Measurements from ENCODE around the gene SOBP. TPM values are rescaled to one million over a fixed set of nuclear protein-coding genes. Genes with fewer than 3 reads are reported as not detected.

Gene SOBP
- total RNA-seq, 2 donors from 2014 or later, result 10.3 to 11.1 TPM

DNA sequence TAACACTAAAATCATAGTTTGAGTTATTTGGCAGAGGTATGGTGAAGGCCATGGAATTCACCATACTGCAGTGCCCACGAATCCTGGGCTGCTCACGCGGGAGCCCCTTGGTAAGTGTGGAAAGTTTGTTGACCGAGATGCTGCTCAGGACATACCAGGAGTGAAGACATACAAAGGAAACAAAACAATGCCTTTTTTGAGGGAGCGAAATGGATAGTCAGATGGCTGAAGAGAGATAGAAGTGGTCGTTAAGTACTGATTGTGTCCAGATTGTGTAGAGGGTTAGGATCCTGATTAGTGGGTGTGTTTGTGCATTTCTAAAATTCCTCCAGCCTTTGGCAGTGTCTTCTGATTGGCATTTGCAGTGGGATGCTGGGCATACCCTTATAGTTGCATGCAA is 83.0 kb downstream of the SOBP start:
- ATAC-seq (ENCODE audit: insufficient number of reproducible peaks, low FRiP score, low read depth) (no peak), DNase-seq (ENCODE audit: low spot score) (no peak)
- no peaks in the 10 kb centered on the region for H3K4me1 ChIP-seq (ENCODE audit: control insufficient read depth in 1 of 2, low read depth in 2 of 2)
- no peaks in the 10 kb centered on the region for H3K9me3 ChIP-seq
- no peak overlapping the region for H3K4me3 ChIP-seq
- no peak overlapping the region for H3K27ac ChIP-seq
- H3K27me3 ChIP-seq (replicated peaks; ENCODE audit: insufficient read depth), result no peaks in the 10 kb centered on the region
- TF ChIP-seq, protein P1, sequence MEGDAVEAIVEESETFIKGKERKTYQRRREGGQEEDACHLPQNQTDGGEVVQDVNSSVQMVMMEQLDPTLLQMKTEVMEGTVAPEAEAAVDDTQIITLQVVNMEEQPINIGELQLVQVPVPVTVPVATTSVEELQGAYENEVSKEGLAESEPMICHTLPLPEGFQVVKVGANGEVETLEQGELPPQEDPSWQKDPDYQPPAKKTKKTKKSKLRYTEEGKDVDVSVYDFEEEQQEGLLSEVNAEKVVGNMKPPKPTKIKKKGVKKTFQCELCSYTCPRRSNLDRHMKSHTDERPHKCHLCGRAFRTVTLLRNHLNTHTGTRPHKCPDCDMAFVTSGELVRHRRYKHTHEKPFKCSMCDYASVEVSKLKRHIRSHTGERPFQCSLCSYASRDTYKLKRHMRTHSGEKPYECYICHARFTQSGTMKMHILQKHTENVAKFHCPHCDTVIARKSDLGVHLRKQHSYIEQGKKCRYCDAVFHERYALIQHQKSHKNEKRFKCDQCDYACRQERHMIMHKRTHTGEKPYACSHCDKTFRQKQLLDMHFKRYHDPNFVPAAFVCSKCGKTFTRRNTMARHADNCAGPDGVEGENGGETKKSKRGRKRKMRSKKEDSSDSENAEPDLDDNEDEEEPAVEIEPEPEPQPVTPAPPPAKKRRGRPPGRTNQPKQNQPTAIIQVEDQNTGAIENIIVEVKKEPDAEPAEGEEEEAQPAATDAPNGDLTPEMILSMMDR (IDR thresholded peaks at IDR 0.05), result no peak
- H3K36me3 ChIP-seq, result no peaks in the 10 kb centered on the region

DNA sequence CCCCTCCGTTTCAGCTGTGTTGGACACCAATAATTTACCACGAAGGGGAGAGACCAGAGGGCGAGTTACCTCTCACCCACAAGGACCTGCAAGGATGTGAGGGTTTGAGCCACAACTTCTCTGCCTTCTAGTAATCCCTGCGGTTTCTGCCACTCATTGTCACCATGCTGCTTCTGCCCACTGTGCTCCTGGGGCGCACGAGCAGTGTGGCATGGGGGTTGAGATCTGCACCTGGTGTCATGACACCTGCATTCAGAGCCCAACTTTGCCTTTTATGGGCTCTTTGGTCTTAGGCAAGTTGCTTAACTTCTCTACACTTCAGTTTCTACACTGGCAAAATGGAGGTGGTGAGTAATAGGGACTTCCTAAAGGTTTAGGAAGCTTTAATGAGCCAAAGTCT is 84.9 kb downstream of the SOBP start:
- peak; percentile 20 for ATAC-seq (ENCODE audit: insufficient number of reproducible peaks, low FRiP score, low read depth)
- Histone ChIP-seq H3K27ac (no peak overlapping the region), H3K4me3 (no peak overlapping the region), H3K36me3 (no peaks in the 10 kb centered on the region), H3K27me3 (replicated peaks; ENCODE audit: insufficient read depth) (no peaks in the 10 kb centered on the region), H3K9me3 (no peaks in the 10 kb centered on the region), H3K4me1 (ENCODE audit: control insufficient read depth in 1 of 2, low read depth in 2 of 2) (no peaks in the 10 kb centered on the region)
- DNase-seq (ENCODE audit: low spot score), result no peak
- TF ChIP-seq, protein P1 (IDR thresholded peaks at IDR 0.05), result no peak

DNA sequence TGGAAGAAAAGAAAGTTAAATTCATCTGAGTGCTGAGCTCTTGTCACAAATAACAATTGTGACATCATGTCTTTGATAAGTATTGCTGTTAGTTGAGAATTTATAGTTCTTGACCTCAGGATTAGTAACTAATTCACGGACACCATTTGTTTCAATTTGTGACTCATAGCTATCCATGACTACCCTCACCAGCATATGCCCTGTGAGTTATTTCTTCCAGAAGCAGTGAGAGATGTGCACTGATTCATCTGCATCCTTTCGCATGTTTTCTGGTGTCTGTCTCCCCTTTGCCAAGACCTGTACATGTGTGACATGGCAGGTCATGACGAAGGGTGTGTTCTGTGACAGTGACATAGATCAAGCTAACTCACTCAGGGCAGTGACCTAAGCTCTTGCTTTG is 86.9 kb downstream of the SOBP start:
- ATAC-seq (ENCODE audit: insufficient number of reproducible peaks, low FRiP score, low read depth) (no peak), DNase-seq (ENCODE audit: low spot score) (no peak)
- no peak overlapping the region for H3K27ac ChIP-seq
- TF ChIP-seq, protein P1 (IDR thresholded peaks at IDR 0.05), result no peak
- no peaks in the 10 kb centered on the region for H3K36me3 ChIP-seq
- no peak overlapping the region for H3K4me3 ChIP-seq
- no peaks in the 10 kb centered on the region for H3K9me3 ChIP-seq
- no peaks in the 10 kb centered on the region for H3K27me3 ChIP-seq (replicated peaks; ENCODE audit: insufficient read depth)
- no peaks in the 10 kb centered on the region for H3K4me1 ChIP-seq (ENCODE audit: control insufficient read depth in 1 of 2, low read depth in 2 of 2)

DNA sequence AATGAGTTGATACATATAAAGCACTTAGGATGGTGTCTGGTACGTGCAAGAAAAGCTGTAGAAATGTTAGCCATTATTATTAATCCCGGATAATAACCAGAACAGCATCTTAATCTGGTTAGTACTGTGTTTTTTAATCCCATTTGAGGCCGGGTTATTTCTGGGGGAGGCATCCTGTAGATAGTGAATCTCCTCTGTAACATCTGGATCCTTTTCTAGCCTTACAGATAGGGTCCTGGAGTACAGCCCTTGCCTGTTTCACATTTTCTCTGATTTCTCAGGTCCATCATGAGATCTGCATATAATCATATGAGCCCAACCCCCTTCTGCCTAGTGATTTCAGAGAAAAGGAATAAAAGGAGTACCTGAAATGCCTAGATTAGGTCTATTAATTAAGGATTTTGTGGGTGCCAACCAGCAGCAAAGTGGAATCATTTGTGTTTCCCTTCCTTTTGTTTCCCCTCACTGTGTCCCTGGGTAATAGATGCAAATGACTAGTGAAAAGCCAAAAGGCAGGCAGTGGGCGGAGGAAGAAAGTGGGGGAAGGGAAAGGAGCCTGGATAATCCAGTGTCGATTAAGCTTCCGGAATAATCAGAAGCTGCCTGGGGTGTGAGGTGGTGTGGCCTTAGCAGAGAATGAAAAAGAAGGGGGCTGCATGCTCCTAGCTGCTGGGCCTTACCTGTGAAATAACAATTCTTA is 88.9 kb downstream of the SOBP start:
- Histone ChIP-seq H3K4me3 (no peak overlapping the region), H3K4me1 (ENCODE audit: control insufficient read depth in 1 of 2, low read depth in 2 of 2) (no peaks in the 10 kb centered on the region), H3K27ac (no peak overlapping the region), H3K36me3 (no peaks in the 10 kb centered on the region), H3K27me3 (replicated peaks; ENCODE audit: insufficient read depth) (no peaks in the 10 kb centered on the region), H3K9me3 (no peaks in the 10 kb centered on the region)
- ATAC-seq (ENCODE audit: insufficient number of reproducible peaks, low FRiP score, low read depth) (no peak), DNase-seq (ENCODE audit: low spot score) (no peak)
- TF ChIP-seq, protein P1 (IDR thresholded peaks at IDR 0.05), result no peak

DNA sequence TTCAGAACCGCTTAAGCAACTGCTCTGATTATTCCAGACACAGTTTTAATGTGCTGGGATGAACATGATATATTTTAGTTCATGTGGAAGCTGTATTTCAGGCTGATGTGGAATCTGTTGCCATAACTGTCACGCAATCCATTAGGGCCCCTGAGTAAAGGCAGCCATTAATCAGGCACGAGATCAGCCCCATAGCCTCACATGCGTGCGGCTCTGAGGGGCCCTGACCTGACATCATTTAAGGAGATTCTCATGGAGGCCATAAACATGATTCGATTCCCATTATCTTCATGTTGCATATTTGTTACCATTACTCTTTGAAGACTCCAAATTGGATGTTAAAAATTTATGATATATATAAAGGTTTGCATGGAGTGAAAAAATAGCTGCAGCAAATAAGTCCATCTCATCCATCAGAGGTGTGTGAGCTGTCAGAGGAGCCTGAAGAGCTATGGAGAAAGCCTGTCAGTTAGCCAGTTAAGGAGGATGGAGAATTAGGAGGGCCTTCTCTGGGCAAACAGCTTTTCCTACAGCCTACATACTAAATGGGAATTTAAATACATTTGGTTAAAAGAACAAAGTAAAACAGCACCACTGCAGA is 89.6 kb downstream of the SOBP start:
- Histone ChIP-seq H3K4me1 (ENCODE audit: control insufficient read depth in 1 of 2, low read depth in 2 of 2) (no peaks in the 10 kb centered on the region), H3K36me3 (no peaks in the 10 kb centered on the region), H3K27me3 (replicated peaks; ENCODE audit: insufficient read depth) (no peaks in the 10 kb centered on the region), H3K27ac (no peak overlapping the region), H3K4me3 (no peak overlapping the region), H3K9me3 (no peaks in the 10 kb centered on the region)
- ATAC-seq (ENCODE audit: insufficient number of reproducible peaks, low FRiP score, low read depth), result no peak
- TF ChIP-seq, protein P1 (IDR thresholded peaks at IDR 0.05), result no peak
- DNase-seq (ENCODE audit: low spot score), result no peak
